ENCODE data around the gene SHQ1. TPM values are rescaled to one million over a fixed set of nuclear protein-coding genes. Genes with fewer than 3 reads are reported as not detected.

SHQ1 gene
- total and polyA plus RNA-seq, 2 experiments from 2014 or later, result 18.3 to 28.7 TPM

- TF ChIP-seq, protein P1, sequence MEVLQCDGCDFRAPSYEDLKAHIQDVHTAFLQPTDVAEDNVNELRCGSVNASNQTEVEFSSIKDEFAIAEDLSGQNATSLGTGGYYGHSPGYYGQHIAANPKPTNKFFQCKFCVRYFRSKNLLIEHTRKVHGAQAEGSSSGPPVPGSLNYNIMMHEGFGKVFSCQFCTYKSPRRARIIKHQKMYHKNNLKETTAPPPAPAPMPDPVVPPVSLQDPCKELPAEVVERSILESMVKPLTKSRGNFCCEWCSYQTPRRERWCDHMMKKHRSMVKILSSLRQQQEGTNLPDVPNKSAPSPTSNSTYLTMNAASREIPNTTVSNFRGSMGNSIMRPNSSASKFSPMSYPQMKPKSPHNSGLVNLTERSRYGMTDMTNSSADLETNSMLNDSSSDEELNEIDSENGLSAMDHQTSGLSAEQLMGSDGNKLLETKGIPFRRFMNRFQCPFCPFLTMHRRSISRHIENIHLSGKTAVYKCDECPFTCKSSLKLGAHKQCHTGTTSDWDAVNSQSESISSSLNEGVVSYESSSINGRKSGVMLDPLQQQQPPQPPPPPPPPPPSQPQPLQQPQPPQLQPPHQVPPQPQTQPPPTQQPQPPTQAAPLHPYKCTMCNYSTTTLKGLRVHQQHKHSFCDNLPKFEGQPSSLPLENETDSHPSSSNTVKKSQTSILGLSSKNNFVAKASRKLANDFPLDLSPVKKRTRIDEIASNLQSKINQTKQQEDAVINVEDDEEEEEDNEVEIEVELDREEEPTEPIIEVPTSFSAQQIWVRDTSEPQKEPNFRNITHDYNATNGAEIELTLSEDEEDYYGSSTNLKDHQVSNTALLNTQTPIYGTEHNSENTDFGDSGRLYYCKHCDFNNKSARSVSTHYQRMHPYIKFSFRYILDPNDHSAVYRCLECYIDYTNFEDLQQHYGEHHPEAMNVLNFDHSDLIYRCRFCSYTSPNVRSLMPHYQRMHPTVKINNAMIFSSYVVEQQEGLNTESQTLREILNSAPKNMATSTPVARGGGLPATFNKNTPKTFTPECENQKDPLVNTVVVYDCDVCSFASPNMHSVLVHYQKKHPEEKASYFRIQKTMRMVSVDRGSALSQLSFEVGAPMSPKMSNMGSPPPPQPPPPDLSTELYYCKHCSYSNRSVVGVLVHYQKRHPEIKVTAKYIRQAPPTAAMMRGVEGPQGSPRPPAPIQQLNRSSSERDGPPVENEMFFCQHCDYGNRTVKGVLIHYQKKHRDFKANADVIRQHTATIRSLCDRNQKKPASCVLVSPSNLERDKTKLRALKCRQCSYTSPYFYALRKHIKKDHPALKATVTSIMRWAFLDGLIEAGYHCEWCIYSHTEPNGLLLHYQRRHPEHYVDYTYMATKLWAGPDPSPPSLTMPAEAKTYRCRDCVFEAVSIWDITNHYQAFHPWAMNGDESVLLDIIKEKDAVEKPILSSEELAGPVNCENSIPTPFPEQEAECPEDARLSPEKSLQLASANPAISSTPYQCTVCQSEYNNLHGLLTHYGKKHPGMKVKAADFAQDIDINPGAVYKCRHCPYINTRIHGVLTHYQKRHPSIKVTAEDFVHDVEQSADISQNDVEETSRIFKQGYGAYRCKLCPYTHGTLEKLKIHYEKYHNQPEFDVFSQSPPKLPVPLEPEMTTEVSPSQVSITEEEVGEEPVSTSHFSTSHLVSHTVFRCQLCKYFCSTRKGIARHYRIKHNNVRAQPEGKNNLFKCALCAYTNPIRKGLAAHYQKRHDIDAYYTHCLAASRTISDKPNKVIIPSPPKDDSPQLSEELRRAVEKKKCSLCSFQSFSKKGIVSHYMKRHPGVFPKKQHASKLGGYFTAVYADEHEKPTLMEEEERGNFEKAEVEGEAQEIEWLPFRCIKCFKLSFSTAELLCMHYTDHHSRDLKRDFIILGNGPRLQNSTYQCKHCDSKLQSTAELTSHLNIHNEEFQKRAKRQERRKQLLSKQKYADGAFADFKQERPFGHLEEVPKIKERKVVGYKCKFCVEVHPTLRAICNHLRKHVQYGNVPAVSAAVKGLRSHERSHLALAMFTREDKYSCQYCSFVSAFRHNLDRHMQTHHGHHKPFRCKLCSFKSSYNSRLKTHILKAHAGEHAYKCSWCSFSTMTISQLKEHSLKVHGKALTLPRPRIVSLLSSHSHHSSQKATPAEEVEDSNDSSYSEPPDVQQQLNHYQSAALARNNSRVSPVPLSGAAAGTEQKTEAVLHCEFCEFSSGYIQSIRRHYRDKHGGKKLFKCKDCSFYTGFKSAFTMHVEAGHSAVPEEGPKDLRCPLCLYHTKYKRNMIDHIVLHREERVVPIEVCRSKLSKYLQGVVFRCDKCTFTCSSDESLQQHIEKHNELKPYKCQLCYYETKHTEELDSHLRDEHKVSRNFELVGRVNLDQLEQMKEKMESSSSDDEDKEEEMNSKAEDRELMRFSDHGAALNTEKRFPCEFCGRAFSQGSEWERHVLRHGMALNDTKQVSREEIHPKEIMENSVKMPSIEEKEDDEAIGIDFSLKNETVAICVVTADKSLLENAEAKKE (CRISPR knock-in tag; IDR thresholded peaks at IDR 0.05), result no peak
- TF ChIP-seq EZH2phosphoT487 (IDR thresholded peaks at IDR 0.05; ENCODE audit: unreplicated experiment), result no peak
- no peak for TF ChIP-seq STAT1 (IDR thresholded peaks at IDR 0.05; ENCODE audit: unreplicated experiment)
Measured at GRCh38 chr3:72720566-72720965, 127.7 kb downstream of the SHQ1 start (continued).

DNA sequence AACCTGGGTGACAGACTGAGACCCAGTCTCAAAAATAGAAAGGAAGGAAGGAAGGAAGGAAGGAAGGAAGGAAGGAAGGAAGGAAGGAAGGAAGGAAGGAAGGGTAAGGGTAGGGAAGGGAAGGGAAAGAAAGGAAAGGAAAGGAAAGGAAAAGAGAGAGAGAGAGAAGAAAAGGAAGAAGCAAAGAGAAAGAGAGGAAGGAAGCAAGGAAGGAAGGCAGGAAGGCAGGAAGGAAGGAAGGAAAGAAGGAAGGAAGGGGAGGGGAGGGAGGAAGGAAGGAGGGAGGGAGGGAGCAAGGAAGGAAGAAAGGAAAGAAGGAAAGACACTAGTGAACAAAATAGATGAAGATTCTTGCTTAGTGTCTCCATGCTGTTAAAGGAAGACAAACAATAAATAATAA, 129.1 kb downstream of the SHQ1 start:
- peaks cover 21% of the 10 kb centered on the region for H3K4me1 Mint-ChIP-seq
- Histone ChIP-seq H3K9me2 (ENCODE audit: insufficient read depth) (no peaks in the 10 kb centered on the region), H3K4me2 (no peak overlapping the region), H2AFZ (no peak overlapping the region), H3K4me1 (ENCODE audit: insufficient read depth) (peaks cover 12% of the 10 kb centered on the region), H3K4me3 (no peak overlapping the region), H3K36me3 (ENCODE audit: insufficient read depth) (no peaks in the 10 kb centered on the region), H3K79me2 (replicated peaks; ENCODE audit: insufficient read depth) (no peaks in the 10 kb centered on the region), H3K27me3 (ENCODE audit: insufficient read depth) (no peaks in the 10 kb centered on the region), H3F3A (replicated peaks; ENCODE audit: low read depth) (no peaks in the 10 kb centered on the region), H4K20me1 (replicated peaks; ENCODE audit: insufficient read depth) (no peaks in the 10 kb centered on the region), H3K27ac (ENCODE audit: low read depth) (no peak overlapping the region)
- H3K36me3 Mint-ChIP-seq (ENCODE audit: low read depth), result peaks cover 27% of the 10 kb centered on the region; the same call in 2 of the 3 replicates
- TF ChIP-seq CREB1 (CRISPR knock-in tag; IDR thresholded peaks at IDR 0.05; ENCODE audit: low read depth) (no peak), ZNF331 (CRISPR knock-in tag; IDR thresholded peaks at IDR 0.05; ENCODE audit: low read depth) (no peak), STAT1 (IDR thresholded peaks at IDR 0.05; ENCODE audit: unreplicated experiment) (no peak), ETS1 (IDR thresholded peaks at IDR 0.05) (no peak), EZH2 (IDR thresholded peaks at IDR 0.05; ENCODE audit: low read depth, unreplicated experiment) (no peak), ZNF114 (CRISPR knock-in tag; IDR thresholded peaks at IDR 0.05) (no peak)
- TF ChIP-seq, protein P1 (CRISPR knock-in tag; IDR thresholded peaks at IDR 0.05), result no peak
- no peak overlapping the region for H3K27ac Mint-ChIP-seq
- no peak for DNase-seq (ENCODE audit: low spot score)
- no peak overlapping the region for H3K4me3 Mint-ChIP-seq
- ATAC-seq, result no peak
- H3K9me3 Mint-ChIP-seq, result peaks cover 35% of the 10 kb centered on the region
- H3K27me3 Mint-ChIP-seq (ENCODE audit: insufficient read depth, low read depth, poor library complexity), result peaks cover 3% of the 10 kb centered on the region
